HG02642 (cell line): ENCODE data around the gene VIP.

ENCODE experiments used
- ATAC-seq: cut with Tn5 transposase; IDR thresholded peaks from one replicate; pipeline ENCODE4 v1.9.1; 2021; ENCODE audit warnings: mild to moderate bottlenecking; ENCODE audit not compliant: unreplicated experiment, poor library complexity

The VIP gene

GRCh38 chr6:152775428-152775827 lies 24.8 kb downstream of the VIP start:
- ATAC-seq: no peak

GRCh38 chr6:152776833-152777232 lies 26.2 kb downstream of the VIP start:
- ATAC-seq: no peak

- no peak for ATAC-seq
These were observed 32.8 kb downstream of the VIP start for GRCh38 chr6:152783217-152783878.

DNA sequence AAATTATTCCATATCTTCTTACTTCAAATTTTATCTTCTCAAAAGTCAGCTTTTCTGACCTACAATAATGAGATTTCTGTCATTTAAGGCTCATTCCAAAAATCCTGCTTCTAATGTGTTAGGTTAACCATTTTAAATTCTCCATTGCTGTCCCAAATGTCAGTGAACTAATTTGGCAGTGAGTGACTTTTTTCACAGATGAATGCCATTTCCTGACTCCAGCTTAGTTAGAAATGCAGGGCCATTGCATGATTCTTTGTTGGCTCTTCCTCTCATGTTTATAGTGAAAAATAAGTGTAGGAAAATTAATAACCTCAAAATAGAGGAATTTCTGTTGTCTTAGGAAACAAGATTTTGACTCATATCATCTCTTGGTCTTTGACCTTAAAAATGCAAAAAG lies 44.1 kb downstream of the VIP start:
- no peak for ATAC-seq

- no peak for ATAC-seq
These were observed 53.6 kb downstream of the VIP start for GRCh38 chr6:152804150-152804549.
